ENCODE measurements around the gene DUSP2.
"Not testable (repeated sequence)": the region's sequence is repeated elsewhere in the genome, so short reads cannot be mapped to it uniquely, and the experiment has no call there.

DNA sequence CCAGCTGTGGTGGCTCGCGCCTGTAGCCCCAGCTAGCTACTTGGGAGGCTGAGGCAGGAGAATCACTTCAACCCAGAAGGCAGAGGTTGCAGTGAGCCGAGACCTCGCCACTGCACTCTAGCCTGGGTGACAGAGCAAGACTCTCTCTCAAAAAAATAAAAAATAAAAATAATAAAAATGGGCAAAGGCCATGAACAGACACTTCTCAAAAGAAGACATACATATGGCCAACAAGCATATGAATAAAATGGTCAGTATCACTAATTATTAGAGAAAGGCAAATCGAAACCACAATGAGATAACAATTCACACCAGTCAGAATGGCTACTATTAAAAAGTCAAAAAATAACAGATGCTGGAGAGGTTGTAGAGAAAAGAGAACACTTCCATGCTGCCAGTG lies 15.1 kb upstream of the DUSP2 start:
- TF ChIP-seq, protein P1, sequence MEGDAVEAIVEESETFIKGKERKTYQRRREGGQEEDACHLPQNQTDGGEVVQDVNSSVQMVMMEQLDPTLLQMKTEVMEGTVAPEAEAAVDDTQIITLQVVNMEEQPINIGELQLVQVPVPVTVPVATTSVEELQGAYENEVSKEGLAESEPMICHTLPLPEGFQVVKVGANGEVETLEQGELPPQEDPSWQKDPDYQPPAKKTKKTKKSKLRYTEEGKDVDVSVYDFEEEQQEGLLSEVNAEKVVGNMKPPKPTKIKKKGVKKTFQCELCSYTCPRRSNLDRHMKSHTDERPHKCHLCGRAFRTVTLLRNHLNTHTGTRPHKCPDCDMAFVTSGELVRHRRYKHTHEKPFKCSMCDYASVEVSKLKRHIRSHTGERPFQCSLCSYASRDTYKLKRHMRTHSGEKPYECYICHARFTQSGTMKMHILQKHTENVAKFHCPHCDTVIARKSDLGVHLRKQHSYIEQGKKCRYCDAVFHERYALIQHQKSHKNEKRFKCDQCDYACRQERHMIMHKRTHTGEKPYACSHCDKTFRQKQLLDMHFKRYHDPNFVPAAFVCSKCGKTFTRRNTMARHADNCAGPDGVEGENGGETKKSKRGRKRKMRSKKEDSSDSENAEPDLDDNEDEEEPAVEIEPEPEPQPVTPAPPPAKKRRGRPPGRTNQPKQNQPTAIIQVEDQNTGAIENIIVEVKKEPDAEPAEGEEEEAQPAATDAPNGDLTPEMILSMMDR (IDR thresholded peaks at IDR 0.05) = not testable (repeated sequence)
- not testable (repeated sequence) for TF ChIP-seq POLR2A (IDR thresholded peaks at IDR 0.05)
